Measurements from ENCODE around the gene NDFIP1.

Gene NDFIP1

DNA sequence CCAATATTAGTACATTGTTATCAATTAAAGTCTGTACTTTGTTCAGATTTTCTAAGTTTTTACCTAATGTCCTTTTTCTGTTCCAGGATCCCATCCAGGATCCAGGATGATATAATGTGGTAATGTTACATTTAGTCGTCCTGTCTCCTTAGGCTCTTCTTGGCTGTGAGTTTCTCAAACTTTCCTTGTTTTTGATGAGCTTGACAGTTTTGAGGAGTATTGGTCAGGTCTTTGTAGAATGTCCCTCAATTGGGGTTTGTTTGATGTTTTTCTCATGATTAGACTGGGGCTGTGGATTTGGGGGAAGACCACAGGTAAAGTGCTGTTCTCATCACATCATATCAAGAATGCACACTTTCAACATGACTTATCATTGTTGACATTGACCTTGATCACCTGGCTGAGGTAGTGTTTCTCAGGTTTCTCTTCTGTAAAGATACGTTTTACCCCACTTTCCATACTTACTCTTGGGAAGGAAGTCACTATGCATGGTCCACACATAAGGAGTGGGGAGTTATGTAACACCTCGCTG is 9.6 kb downstream of the NDFIP1 start:
- TF ChIP-seq, protein P1, sequence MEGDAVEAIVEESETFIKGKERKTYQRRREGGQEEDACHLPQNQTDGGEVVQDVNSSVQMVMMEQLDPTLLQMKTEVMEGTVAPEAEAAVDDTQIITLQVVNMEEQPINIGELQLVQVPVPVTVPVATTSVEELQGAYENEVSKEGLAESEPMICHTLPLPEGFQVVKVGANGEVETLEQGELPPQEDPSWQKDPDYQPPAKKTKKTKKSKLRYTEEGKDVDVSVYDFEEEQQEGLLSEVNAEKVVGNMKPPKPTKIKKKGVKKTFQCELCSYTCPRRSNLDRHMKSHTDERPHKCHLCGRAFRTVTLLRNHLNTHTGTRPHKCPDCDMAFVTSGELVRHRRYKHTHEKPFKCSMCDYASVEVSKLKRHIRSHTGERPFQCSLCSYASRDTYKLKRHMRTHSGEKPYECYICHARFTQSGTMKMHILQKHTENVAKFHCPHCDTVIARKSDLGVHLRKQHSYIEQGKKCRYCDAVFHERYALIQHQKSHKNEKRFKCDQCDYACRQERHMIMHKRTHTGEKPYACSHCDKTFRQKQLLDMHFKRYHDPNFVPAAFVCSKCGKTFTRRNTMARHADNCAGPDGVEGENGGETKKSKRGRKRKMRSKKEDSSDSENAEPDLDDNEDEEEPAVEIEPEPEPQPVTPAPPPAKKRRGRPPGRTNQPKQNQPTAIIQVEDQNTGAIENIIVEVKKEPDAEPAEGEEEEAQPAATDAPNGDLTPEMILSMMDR (IDR thresholded peaks at IDR 0.05; ENCODE audit: low read depth, low read length, missing control alignments): no peak
- no peak overlapping the region for H3K4me3 ChIP-seq (replicated peaks; ENCODE audit: low read depth, low read length)
- DNase-seq (ENCODE audit: extremely low read depth, low read depth): no peak

DNA sequence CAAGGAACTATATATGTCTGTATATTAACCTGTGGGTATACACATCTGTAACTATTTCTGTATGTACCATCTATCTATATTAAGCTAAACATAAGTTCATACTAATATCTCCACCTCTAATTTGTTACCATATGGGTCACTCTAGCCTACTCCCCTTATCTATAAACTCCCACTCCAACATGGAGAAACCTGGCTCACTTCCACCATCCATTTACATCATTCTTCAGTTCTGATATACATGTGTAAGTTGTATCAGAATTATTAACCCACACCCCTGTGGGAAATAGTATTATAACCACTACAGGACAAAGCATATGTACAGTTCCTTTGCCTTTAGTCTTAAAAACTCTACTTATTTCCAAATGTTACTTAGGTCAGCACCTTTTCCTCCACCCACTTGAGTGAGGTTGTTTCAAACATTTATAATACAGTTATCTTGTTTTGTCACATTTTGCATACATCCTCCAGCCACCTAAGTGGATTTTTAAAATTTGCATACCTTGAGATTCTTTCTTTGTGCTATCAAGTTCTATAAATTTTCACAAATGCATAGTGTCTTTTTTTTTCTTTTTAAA is 10.6 kb downstream of the NDFIP1 start:
- H3K4me3 ChIP-seq (replicated peaks; ENCODE audit: low read depth, low read length): no peak overlapping the region
- DNase-seq (ENCODE audit: extremely low read depth, low read depth): no peak
- TF ChIP-seq, protein P1 (IDR thresholded peaks at IDR 0.05; ENCODE audit: low read depth, low read length, missing control alignments): no peak

DNA sequence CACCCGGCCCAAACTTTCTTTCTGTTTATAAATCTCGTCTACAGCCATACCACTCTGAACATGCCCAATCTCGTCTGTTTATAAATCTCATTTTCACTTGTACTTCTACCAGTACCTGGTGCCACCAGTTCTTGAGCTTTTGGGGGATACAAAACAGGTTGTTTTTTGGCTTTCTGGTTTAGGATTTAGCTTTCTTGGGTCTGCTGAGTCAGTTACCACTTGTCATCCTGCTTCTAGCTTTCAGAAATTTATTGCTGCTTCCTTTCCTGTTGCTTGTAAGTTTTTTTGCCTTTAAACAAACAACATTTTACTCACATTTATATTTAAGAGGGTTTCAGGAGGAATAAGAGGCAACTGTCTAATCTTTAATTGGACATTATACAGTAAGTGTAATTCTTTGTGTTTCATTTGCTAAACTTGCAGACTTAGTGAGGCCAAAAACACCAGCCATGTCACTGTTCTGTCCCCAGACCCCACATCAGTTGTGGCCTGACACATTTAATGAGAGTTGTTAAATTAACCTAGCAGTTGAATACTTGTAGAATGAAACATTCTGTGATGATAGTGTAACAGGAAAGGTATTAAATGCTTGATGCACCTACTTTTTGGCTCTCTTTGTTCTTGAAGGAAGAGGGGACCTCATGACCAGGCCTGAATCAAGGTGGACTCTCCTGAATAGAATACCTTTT is 11.8 kb downstream of the NDFIP1 start:
- H3K4me3 ChIP-seq (replicated peaks; ENCODE audit: low read depth, low read length): no peak overlapping the region
- DNase-seq (ENCODE audit: extremely low read depth, low read depth): no peak
- TF ChIP-seq, protein P1 (IDR thresholded peaks at IDR 0.05; ENCODE audit: low read depth, low read length, missing control alignments): no peak

DNA sequence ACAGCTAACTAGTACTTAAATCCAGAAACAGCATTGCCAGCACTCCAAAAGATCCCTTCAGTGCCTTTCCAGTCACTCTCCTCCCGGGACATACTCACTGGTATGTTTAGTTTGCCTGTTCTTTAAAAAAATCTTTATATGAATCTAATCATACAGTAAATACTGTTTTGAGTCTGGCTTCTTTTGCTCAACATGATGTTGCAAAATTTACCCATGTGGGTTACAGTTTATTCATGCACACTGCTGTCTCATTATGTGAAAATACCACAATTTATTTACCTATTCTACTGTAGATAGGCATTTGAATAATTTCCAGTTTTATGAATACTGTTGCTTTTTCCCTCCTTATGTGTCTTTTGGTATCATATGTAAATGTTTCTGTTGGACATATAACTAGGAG is 13.5 kb downstream of the NDFIP1 start:
- TF ChIP-seq, protein P1 (IDR thresholded peaks at IDR 0.05; ENCODE audit: low read depth, low read length, missing control alignments): no peak
- DNase-seq (ENCODE audit: extremely low read depth, low read depth): no peak

GRCh38 chr5:142125378-142125777 is 16.8 kb downstream of the NDFIP1 start:
- no peak for DNase-seq (ENCODE audit: extremely low read depth, low read depth)
- TF ChIP-seq, protein P1 (IDR thresholded peaks at IDR 0.05; ENCODE audit: low read depth, low read length, missing control alignments): no peak

More for the DNA sequence above, 13.5 kb downstream of the NDFIP1 start:
- no peak overlapping the region for H3K4me3 ChIP-seq (replicated peaks; ENCODE audit: low read depth, low read length)

GRCh38 chr5:142125963-142126362 is 17.4 kb downstream of the NDFIP1 start:
- TF ChIP-seq, protein P1 (IDR thresholded peaks at IDR 0.05; ENCODE audit: low read depth, low read length, missing control alignments): no peak
- H3K4me3 ChIP-seq (replicated peaks; ENCODE audit: low read depth, low read length): no peak overlapping the region

More at GRCh38 chr5:142125378-142125777, 16.8 kb downstream of the NDFIP1 start:
- no peak overlapping the region for H3K4me3 ChIP-seq (replicated peaks; ENCODE audit: low read depth, low read length)

More at GRCh38 chr5:142125963-142126362, 17.4 kb downstream of the NDFIP1 start:
- no peak for DNase-seq (ENCODE audit: extremely low read depth, low read depth)
